ENCODE data around the gene EEIG2. TPM values are rescaled to one million over a fixed set of nuclear protein-coding genes. Genes with fewer than 3 reads are reported as not detected.

The EEIG2 gene
- total and polyA plus RNA-seq, 9 of the 15 experiments (the other 6 are each of a cell fraction or from before 2014, with no cell fraction given) = 6.1 to 26.9 (median 15.2) TPM

GRCh38 chr1:108533351-108534083 lies 26.4 kb upstream of the EEIG2 start (continued):
- TF ChIP-seq NR2C1 (IDR thresholded peaks at IDR 0.05) (no peak), NR2C1 (tag; IDR thresholded peaks at IDR 0.05) (peak; percentile 49; the same call in 1 of the 2 replicates), TAL1 (IDR thresholded peaks at IDR 0.05) (peak; percentile 99), CTCFL (IDR thresholded peaks at IDR 0.05; ENCODE audit: borderline replicate concordance, insufficient read depth, low read depth, low read length, poor library complexity, severe bottlenecking) (no peak), BCLAF1 (IDR thresholded peaks at IDR 0.05; ENCODE audit: borderline replicate concordance in 1 of 2, control insufficient read depth in 1 of 2, low read depth in 2 of 2, low read length in 1 of 2) (no peak), JUN (IDR thresholded peaks at IDR 0.05; ENCODE audit: borderline replicate concordance, low read depth, low read length) (peak; percentile 61; the same call in 1 of the 2 replicates), JUN (CRISPR knock-in tag; IDR thresholded peaks at IDR 0.05; ENCODE audit: borderline replicate concordance) (no peak), TAF15 (IDR thresholded peaks at IDR 0.05; ENCODE audit: low read depth, low read length) (no peak), ILF3 (IDR thresholded peaks at IDR 0.05; ENCODE audit: borderline replicate concordance) (no peak), ZNF324 (CRISPR knock-in tag; IDR thresholded peaks at IDR 0.05) (no peak), ZNF143 (CRISPR knock-in tag; IDR thresholded peaks at IDR 0.05) (no peak), KLF10 (CRISPR knock-in tag; IDR thresholded peaks at IDR 0.05) (no peak), BHLHE40 (IDR thresholded peaks at IDR 0.05; ENCODE audit: low read length) (peak; percentile 50; the same call in 1 of the 2 replicates), ZBTB7A (IDR thresholded peaks at IDR 0.05; ENCODE audit: borderline replicate concordance, control insufficient read depth, low read depth, low read length) (peak; percentile 73; the same call in 1 of the 2 replicates), FOS (IDR thresholded peaks at IDR 0.05; ENCODE audit: extremely low read depth, insufficient read length) (no peak), CTBP1 (IDR thresholded peaks at IDR 0.05; ENCODE audit: borderline replicate concordance) (peak; percentile 90), HES1 (IDR thresholded peaks at IDR 0.05; ENCODE audit: low read depth) (peak; percentile 87), RUNX1 (IDR thresholded peaks at IDR 0.05; ENCODE audit: low read depth) (peak; percentile 84), SRSF1 (IDR thresholded peaks at IDR 0.05; ENCODE audit: low read depth, low read length) (no peak), GATAD2A (IDR thresholded peaks at IDR 0.05) (peak; percentile 94; the same call in 1 of the 2 replicates), ID3 (CRISPR knock-in tag; IDR thresholded peaks at IDR 0.05) (no peak), ID3 (tag; IDR thresholded peaks at IDR 0.05) (no peak), ZNF263 (CRISPR knock-in tag; IDR thresholded peaks at IDR 0.05; ENCODE audit: borderline replicate concordance) (peak; percentile 14; the same call in 1 of the 2 replicates)

Data from K562 (cell line).